GM12878 (cell line): ENCODE data around the gene AKR1B15. TPM values are rescaled to one million over a fixed set of nuclear protein-coding genes. Genes with fewer than 3 reads are reported as not detected.
"Not testable (repeated sequence)": the region's sequence is repeated elsewhere in the genome, so short reads cannot be mapped to it uniquely, and the experiment has no call there.

ENCODE experiments used
- ATAC-seq: fragments of 200-7000 bp; cut with Tn5 transposase; 3 replicates; pipeline ENCODE4 v1.9.1; 2020; ENCODE audit warnings: mild to moderate bottlenecking, moderate library complexity
- BruUV-seq: library from RNA; stranded (reverse); fragments of 400-500 nt; replicated peaks from 2 replicates; lab custom pipeline; 2021; lab: Mats Ljungman, UMichigan
- CTCF ChIA-PET: fragments of 300-600 bp; sonication (Branson Sonifier 250); formaldehyde crosslinking; extraction: SDS; loops from one replicate; lab custom pipeline; 2021; ENCODE audit warnings: inconsistent platforms; lab: Yijun Ruan, JAX
- POLR2A ChIA-PET: fragments of 350-600 bp; formaldehyde crosslinking; extraction: SDS; loops from one replicate; lab custom pipeline; 2021; ENCODE audit warnings: inconsistent platforms; lab: Charles Lee
- RAD21 ChIA-PET: fragments of 300-600 bp; sonication (Branson Sonifier 250); formaldehyde crosslinking; loops from one replicate; lab custom pipeline; 2023; ENCODE audit warnings: antibody characterized with exemption; ENCODE audit not compliant: unreplicated experiment; lab: Charles Lee
- SMC1A ChIA-PET: fragments of 300-600 bp; sonication (Branson Sonifier 250); formaldehyde crosslinking; loops from one replicate; lab custom pipeline; 2023; ENCODE audit not compliant: unreplicated experiment, uncharacterized antibody; lab: Charles Lee
- DNase-seq: peaks from one replicate; pipeline ENCODE4 v3.0.0-alpha.2; 2011; ENCODE audit warnings: low read depth, low spot score
- FAIRE-seq: peaks from 3 replicates; lab custom pipeline; 2011; peaks lifted over from hg19 to GRCh38; lab: Jason Lieb, UNC
- H2AFZ ChIP-seq: 2 replicates; pipeline ENCODE4 v1.6.0; 2011; ENCODE audit warnings: low read depth, low read length, control low read depth; ENCODE audit not compliant: control insufficient read depth
- H3K27ac ChIP-seq: 2 replicates; pipeline ENCODE4 v1.5.1; 2011; ENCODE audit warnings: control low read depth; ENCODE audit not compliant: control insufficient read depth, insufficient read depth
- H3K27me3 ChIP-seq, 2 experiments: replicated peaks in 1 of 2; 2 replicates each; pipeline versions ENCODE4 v1.6.0 to v1.6.1; 2011; ENCODE audit warnings: low read length in 1 of 2; ENCODE audit not compliant: control insufficient read depth in 2 of 2, insufficient read depth in 2 of 2
- H3K36me3 ChIP-seq, 2 experiments: 2 replicates each; pipeline ENCODE4 v1.5.1; 2011; ENCODE audit warnings: low read length in 1 of 2; ENCODE audit not compliant: control insufficient read depth in 2 of 2, insufficient read depth in 2 of 2
- H3K4me1 ChIP-seq: 2 replicates; pipeline ENCODE4 v1.6.1; 2011; ENCODE audit warnings: mild to moderate bottlenecking, low read length, moderate library complexity, mixed read lengths; ENCODE audit not compliant: control insufficient read depth, insufficient read depth
- H3K4me2 ChIP-seq: 2 replicates; pipeline ENCODE4 v1.6.0; 2011; ENCODE audit warnings: control low read depth; ENCODE audit not compliant: control insufficient read depth, insufficient read depth
- H3K4me3 ChIP-seq: fragments of 200-600 bp; sonication (generic); 2 replicates; pipeline ENCODE4 v1.5.1; 2016
- H3K79me2 ChIP-seq: 2 replicates; pipeline ENCODE4 v1.6.0; 2011; ENCODE audit warnings: low read length; ENCODE audit not compliant: control insufficient read depth, insufficient read depth
- H3K9ac ChIP-seq: 2 replicates; pipeline ENCODE4 v1.8.0; 2011; ENCODE audit warnings: low read length, control low read depth, mixed read lengths; ENCODE audit not compliant: control insufficient read depth, insufficient read depth
- H3K9me3 ChIP-seq: replicated peaks from 3 replicates; pipeline ENCODE4 v1.5.1; 2011; ENCODE audit warnings: mild to moderate bottlenecking, low read length; ENCODE audit not compliant: control insufficient read depth, insufficient read depth
- H4K20me1 ChIP-seq: 2 replicates; pipeline ENCODE4 v1.6.0; 2011; ENCODE audit not compliant: control insufficient read depth, insufficient read depth
- FOS ChIP-seq: IDR thresholded peaks from 3 replicates; pipeline ENCODE4 v1.6.1; 2011; ENCODE audit warnings: borderline replicate concordance; ENCODE audit not compliant: insufficient read length; ENCODE audit errors: extremely low read depth
- IKZF2 ChIP-seq, 2 experiments: fragments of 450-650 bp; IDR thresholded peaks; 2 replicates each; pipeline ENCODE4 v1.6.1; 2017; ENCODE audit warnings: mild to moderate bottlenecking in 2 of 2, moderate library complexity in 2 of 2
- WGBS: methylation state at CpG from one replicate; pipeline ENCODE4 v1.1.6; 2016; ENCODE audit warnings: low lambda C conversion rate; ENCODE audit not compliant: insufficient replicate concordance, insufficient coverage; ENCODE audit errors: missing lambda C conversion rate; 5-methylcytosine and 5-hydroxymethylcytosine counted together
- in situ Hi-C: fragments of 300-500 bp; cut with MboI; formaldehyde crosslinking; loops from 9 replicates; pipeline ENCODE4 v1.14.3; 2018; ENCODE audit warnings: mixed read lengths
- intact Hi-C: fragments of 100-400 bp; cut with micrococcal nuclease; formaldehyde crosslinking; loops from one replicate; pipeline ENCODE4 v1.14.2; 2022; ENCODE audit not compliant: unreplicated experiment
- polyA plus RNA-seq, 11 experiments: library from polyadenylated mRNA; depleted of rRNA in 4 of 11; unstranded in 6 of 11; stranded (reverse) in 5 of 11; fragments of >200 nt; fragmentation: Nextera tagmentation in 4 of 11; fragmentation: Illumina TruSeq in 1 of 11; extraction: Ambion mirVana in 4 of 11; extraction: Trizol in 1 of 11; gene quantifications; 1 replicate in 1 of 11; 2 replicates in 10 of 11; pipeline versions ENCODE4 v1.2.1 to v1.2.3, GENCODE V29; 2011 to 2016; ENCODE audit warnings: inconsistent platforms in 2 of 11, missing spikeins in 2 of 11, low read depth in 1 of 11
- total RNA-seq, 4 experiments: library from RNA; depleted of rRNA in 3 of 4; stranded (reverse); fragments of >200 nt in 3 of 4; fragmentation: Illumina TruSeq in 1 of 4; extraction: Trizol in 1 of 4; gene quantifications; 2 replicates each; pipeline versions ENCODE4 v1.2.1 to v1.2.3, GENCODE V29; 2013 to 2021

The AKR1B15 gene
- total and polyA plus RNA-seq, 10 of the 15 experiments (the other 5 are each of a cell fraction or from before 2014, with no cell fraction given): 0.06 TPM; not detected in 9

GRCh38 chr7:134541501-134542194, 7.3 kb upstream of the AKR1B15 start:
- H2AFZ ChIP-seq, H3K27ac ChIP-seq, H3K4me3 ChIP-seq, H3K27me3 ChIP-seq, intact Hi-C loops, H3K9me3 ChIP-seq, BruUV-seq, H3K4me1 ChIP-seq, H4K20me1 ChIP-seq, H3K36me3 ChIP-seq, CTCF ChIA-PET, RAD21 ChIA-PET, in situ Hi-C loops, ATAC-seq, POLR2A ChIA-PET, H3K4me2 ChIP-seq, DNase-seq, H3K9ac ChIP-seq, FAIRE-seq, H3K79me2 ChIP-seq: not testable (repeated sequence)
- SMC1A ChIA-PET: interaction anchor here (1.4 kb wide), 1 partner anchor 12 kb away, joined by 3 read pairs; no protein-coding TSS in a partner anchor
- 71% methylated on average over 8 of the region's 8 CpGs for WGBS

- Histone ChIP-seq H3K79me2 (no peaks in the 10 kb centered on the region), H3K36me3 (no peaks in the 10 kb centered on the region), H3K9me3 (no peaks in the 10 kb centered on the region), H3K4me1 (peaks cover 3% of the 10 kb centered on the region; the same call in 1 of the 2 replicates), H3K9ac (no peak overlapping the region), H4K20me1 (no peaks in the 10 kb centered on the region), H3K4me2 (no peak overlapping the region), H2AFZ (no peak overlapping the region), H3K27me3 (no peaks in the 10 kb centered on the region; a peak in 2 of 4 replicates), H3K27ac (no peak overlapping the region), H3K4me3 (no peak overlapping the region)
- ChIA-PET CTCF (interaction anchor here (0.7 to 0.9 kb wide), 2 partner anchors 25 to 67 kb away, joined by 3 read pairs; no protein-coding TSS in a partner anchor), RAD21 (interaction anchor here (1.4 kb wide), 1 partner anchor 110 kb away, joined by 3 read pairs; no protein-coding TSS in a partner anchor), POLR2A (no interaction called here), SMC1A (interaction anchor here (1.4 kb wide), 1 partner anchor 12 kb away, joined by 3 read pairs; no protein-coding TSS in a partner anchor)
- intact Hi-C loops (no loop called here), in situ Hi-C loops (no loop called here)
- FAIRE-seq (no peak), DNase-seq (no peak), ATAC-seq (no peak)
- no TSS peak for BruUV-seq
- WGBS: 11% methylated on average over 8 of the region's 8 CpGs
- no peak for TF ChIP-seq IKZF2 (IDR thresholded peaks at IDR 0.05)
- no peak for TF ChIP-seq FOS
Observed at GRCh38 chr7:134542195-134542771, 6.6 kb upstream of the AKR1B15 start.
